ENCODE measurements around the gene TRIM47.

Gene TRIM47

DNA sequence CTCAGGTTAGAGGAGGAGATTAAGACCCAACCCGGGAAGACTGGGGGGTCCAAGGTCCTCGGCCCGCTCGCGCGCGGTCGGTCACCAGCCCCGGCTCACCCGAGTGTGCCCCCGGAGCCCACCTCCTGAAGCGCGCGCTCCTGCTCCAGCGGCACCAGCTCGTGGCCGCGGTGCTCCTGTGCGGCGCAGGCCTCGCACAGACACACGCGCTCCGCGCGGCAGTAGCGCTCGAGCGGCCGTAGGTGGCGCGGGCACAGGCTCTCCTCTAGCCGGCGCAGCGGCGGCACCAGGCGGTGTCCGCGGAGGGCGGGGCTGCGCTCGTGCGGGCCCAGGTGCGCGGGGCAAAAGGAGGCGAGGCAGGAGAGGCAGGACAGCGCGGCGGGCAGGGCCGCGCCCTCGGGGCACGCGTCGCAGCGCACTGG, 618 bp downstream of the TRIM47 start:
- TF ChIP-seq RAD21 (IDR thresholded peaks at IDR 0.05; ENCODE audit: low read depth) (peak; percentile 23; the same call in 1 of the 2 replicates), CREB1 (IDR thresholded peaks at IDR 0.05; ENCODE audit: low read depth) (no peak), ZBTB7A (IDR thresholded peaks at IDR 0.05; ENCODE audit: low read depth) (no peak; the same call in 1 of the 2 replicates), TAF1 (IDR thresholded peaks at IDR 0.05; ENCODE audit: low read depth) (no peak), CEBPB (IDR thresholded peaks at IDR 0.05) (no peak), NFIC (IDR thresholded peaks at IDR 0.05) (no peak), YY1 (IDR thresholded peaks at IDR 0.05; ENCODE audit: low read depth) (peak; percentile 71; the same call in 1 of the 2 replicates), EP300 (IDR thresholded peaks at IDR 0.05; ENCODE audit: borderline replicate concordance) (no peak; the same call in 1 of the 2 replicates), TCF12 (IDR thresholded peaks at IDR 0.05; ENCODE audit: low read depth) (no peak), EGR1 (IDR thresholded peaks at IDR 0.05) (no peak)
- TF ChIP-seq, protein P1, sequence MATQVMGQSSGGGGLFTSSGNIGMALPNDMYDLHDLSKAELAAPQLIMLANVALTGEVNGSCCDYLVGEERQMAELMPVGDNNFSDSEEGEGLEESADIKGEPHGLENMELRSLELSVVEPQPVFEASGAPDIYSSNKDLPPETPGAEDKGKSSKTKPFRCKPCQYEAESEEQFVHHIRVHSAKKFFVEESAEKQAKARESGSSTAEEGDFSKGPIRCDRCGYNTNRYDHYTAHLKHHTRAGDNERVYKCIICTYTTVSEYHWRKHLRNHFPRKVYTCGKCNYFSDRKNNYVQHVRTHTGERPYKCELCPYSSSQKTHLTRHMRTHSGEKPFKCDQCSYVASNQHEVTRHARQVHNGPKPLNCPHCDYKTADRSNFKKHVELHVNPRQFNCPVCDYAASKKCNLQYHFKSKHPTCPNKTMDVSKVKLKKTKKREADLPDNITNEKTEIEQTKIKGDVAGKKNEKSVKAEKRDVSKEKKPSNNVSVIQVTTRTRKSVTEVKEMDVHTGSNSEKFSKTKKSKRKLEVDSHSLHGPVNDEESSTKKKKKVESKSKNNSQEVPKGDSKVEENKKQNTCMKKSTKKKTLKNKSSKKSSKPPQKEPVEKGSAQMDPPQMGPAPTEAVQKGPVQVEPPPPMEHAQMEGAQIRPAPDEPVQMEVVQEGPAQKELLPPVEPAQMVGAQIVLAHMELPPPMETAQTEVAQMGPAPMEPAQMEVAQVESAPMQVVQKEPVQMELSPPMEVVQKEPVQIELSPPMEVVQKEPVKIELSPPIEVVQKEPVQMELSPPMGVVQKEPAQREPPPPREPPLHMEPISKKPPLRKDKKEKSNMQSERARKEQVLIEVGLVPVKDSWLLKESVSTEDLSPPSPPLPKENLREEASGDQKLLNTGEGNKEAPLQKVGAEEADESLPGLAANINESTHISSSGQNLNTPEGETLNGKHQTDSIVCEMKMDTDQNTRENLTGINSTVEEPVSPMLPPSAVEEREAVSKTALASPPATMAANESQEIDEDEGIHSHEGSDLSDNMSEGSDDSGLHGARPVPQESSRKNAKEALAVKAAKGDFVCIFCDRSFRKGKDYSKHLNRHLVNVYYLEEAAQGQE (IDR thresholded peaks at IDR 0.05; ENCODE audit: low read depth) = no peak
- TF ChIP-seq, protein P2, sequence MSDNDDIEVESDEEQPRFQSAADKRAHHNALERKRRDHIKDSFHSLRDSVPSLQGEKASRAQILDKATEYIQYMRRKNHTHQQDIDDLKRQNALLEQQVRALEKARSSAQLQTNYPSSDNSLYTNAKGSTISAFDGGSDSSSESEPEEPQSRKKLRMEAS (IDR thresholded peaks at IDR 0.05) = peak; percentile 90
- TF ChIP-seq, protein P3, sequence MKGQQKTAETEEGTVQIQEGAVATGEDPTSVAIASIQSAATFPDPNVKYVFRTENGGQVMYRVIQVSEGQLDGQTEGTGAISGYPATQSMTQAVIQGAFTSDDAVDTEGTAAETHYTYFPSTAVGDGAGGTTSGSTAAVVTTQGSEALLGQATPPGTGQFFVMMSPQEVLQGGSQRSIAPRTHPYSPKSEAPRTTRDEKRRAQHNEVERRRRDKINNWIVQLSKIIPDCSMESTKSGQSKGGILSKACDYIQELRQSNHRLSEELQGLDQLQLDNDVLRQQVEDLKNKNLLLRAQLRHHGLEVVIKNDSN (IDR thresholded peaks at IDR 0.05) = peak; percentile 40; the same call in 1 of the 2 replicates

DNA sequence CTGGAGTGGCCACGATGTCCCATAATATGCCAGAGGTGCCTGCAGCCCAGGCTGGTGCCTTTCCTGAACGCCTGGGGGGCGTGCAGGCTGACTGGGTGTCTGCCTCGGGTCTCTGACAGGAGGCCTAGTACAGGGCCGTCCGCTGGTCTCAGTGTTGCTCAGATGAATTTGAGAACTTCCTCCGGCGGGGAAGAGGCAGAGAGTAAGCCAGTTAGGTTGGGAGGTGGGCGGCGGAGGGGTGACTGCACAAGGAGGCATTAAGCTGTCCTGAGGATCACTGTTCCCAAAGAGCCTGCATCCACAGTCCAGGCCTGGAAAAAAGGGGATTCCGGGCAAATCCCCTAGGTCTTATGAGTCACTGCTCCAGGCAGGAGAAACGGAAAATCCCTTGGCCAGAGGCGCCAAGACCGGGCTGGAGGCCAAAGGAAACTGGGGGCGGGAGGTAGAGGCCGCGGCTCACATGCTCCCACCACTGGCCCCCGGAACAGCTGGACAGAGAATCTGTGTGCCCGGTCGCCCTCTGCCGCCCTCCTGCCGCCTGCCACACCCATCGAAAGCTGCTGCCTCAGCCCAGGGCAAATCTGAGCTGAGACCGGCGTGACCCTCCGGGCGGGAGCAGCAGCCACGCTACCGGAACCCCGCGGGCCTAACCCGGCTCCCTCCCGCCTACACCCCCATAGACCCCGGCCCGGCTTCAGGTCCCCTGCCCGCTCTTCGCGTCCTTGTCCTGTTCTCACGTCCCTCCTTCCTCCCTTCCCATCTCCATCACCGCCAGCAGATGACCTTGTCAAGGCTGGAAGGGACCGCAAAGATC, 1.2 kb downstream of the TRIM47 start:
- TF ChIP-seq CEBPB (IDR thresholded peaks at IDR 0.05) (no peak), EP300 (IDR thresholded peaks at IDR 0.05; ENCODE audit: borderline replicate concordance) (peak; percentile 58; the same call in 1 of the 2 replicates), YY1 (IDR thresholded peaks at IDR 0.05; ENCODE audit: low read depth) (no peak), NFIC (IDR thresholded peaks at IDR 0.05) (peak; percentile 92), RAD21 (IDR thresholded peaks at IDR 0.05; ENCODE audit: low read depth) (peak; percentile 46; the same call in 1 of the 2 replicates), FOXM1 (IDR thresholded peaks at IDR 0.05; ENCODE audit: borderline replicate concordance, low read depth) (no peak), TAF1 (IDR thresholded peaks at IDR 0.05; ENCODE audit: low read depth) (0 out of 2 replicates have a peak, but pooled peaks have one; percentile 2), ZBTB7A (IDR thresholded peaks at IDR 0.05; ENCODE audit: low read depth) (peak; percentile 83), TCF12 (IDR thresholded peaks at IDR 0.05; ENCODE audit: low read depth) (peak; percentile 76), EGR1 (IDR thresholded peaks at IDR 0.05) (peak; percentile 77), CREB1 (IDR thresholded peaks at IDR 0.05; ENCODE audit: low read depth) (no peak), TEAD4 (IDR thresholded peaks at IDR 0.05) (peak; percentile 62)
- TF ChIP-seq, protein P3 (IDR thresholded peaks at IDR 0.05) = 0 out of 2 replicates have a peak, but pooled peaks have one; percentile 15
- TF ChIP-seq, protein P2 (IDR thresholded peaks at IDR 0.05) = no peak
- TF ChIP-seq, protein P1 (IDR thresholded peaks at IDR 0.05; ENCODE audit: low read depth) = no peak

DNA sequence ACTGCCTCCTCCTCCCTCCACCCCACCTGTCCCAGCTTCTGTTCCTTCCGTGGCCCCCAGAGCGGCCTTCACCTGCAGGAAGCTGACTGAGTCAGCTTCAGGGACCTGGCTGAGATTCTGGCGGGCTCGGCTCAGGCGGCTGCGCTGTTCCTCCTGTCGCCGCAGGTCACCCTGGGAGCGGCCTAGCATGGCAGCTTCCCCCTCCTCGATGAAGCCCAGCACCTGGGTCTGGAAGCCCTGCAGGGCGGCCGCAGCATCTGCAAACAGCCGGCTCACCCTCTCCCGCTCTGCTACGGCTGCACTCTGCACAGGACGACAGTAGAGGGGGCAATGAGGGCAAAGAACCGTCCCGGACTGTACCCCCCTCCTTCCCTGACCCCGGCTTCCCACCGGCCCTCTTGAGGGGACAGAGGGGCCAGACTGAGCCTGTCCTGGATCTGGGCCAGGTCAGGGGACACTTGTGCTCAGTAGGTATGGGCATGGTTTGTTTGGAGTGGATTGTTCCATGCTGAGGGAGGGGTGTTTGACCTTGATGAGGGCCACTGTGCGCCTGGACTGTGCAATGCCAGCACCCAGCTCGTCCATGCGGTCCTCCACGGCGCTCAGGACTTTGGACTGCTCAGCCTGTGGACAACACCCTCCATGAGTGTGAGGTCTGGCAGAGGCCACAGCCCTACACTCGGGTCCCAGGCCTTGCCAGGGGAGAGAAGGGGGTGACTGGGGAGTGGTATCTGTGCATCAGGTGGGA, 2.0 kb downstream of the TRIM47 start:
- TF ChIP-seq, protein P3 (IDR thresholded peaks at IDR 0.05) = 0 out of 2 replicates have a peak, but pooled peaks have one; percentile 38
- TF ChIP-seq, protein P2 (IDR thresholded peaks at IDR 0.05) = peak; percentile 63
- TF ChIP-seq TAF1 (IDR thresholded peaks at IDR 0.05; ENCODE audit: low read depth) (0 out of 2 replicates have a peak, but pooled peaks have one; percentile 35), CREB1 (IDR thresholded peaks at IDR 0.05; ENCODE audit: low read depth) (no peak), NFIC (IDR thresholded peaks at IDR 0.05) (no peak), RAD21 (IDR thresholded peaks at IDR 0.05; ENCODE audit: low read depth) (no peak), TCF12 (IDR thresholded peaks at IDR 0.05; ENCODE audit: low read depth) (0 out of 2 replicates have a peak, but pooled peaks have one; percentile 42), YY1 (IDR thresholded peaks at IDR 0.05; ENCODE audit: low read depth) (peak; percentile 40)

DNA sequence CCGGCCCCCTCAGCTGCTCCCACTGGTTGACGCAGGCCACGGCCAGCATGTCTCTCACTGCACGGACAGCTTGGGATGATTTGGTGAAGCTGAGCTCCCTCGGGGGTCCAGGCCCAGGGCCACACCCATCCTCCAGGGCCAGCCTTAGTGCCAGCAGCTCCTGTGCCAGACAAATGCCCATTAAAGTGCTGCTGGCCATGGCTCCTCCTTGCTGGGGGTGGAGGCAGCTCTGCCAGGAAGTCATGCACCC, 2.5 kb downstream of the TRIM47 start:
- no peak for TF ChIP-seq CEBPB (IDR thresholded peaks at IDR 0.05)
- TF ChIP-seq TCF12 (IDR thresholded peaks at IDR 0.05; ENCODE audit: low read depth) = no peak

Data from Ishikawa (cell line).